H1 (cell line): ENCODE measurements around the gene ELF4. TPM values are rescaled to one million over a fixed set of nuclear protein-coding genes. Genes with fewer than 3 reads are reported as not detected.

Experiments used
- CTCF ChIA-PET: fragments of 300-600 bp; sonication (Branson Sonifier 250); formaldehyde crosslinking; loops from one replicate; lab custom pipeline; 2021; ENCODE audit not compliant: partially characterized antibody; lab: Charles Lee
- POLR2A ChIA-PET: fragments of 300-600 bp; sonication (Branson Sonifier 250); formaldehyde crosslinking; loops from one replicate; lab custom pipeline; 2021; ENCODE audit warnings: inconsistent platforms; ENCODE audit not compliant: partially characterized antibody; lab: Charles Lee
- DNase-seq, 2 experiments: peaks; one replicate each; pipeline versions ENCODE4 v3.0.0 to v3.0.0-alpha.2; 2010 to 2022; ENCODE audit warnings: low spot score in 2 of 2, low read depth in 1 of 2, mixed read lengths in 1 of 2
- FAIRE-seq: peaks from 2 replicates; lab custom pipeline; 2011; peaks lifted over from hg19 to GRCh38; lab: Jason Lieb, UNC
- H2AFZ ChIP-seq: 2 replicates; pipeline ENCODE4 v1.8.1; 2012; ENCODE audit warnings: low read length, inconsistent platforms
- H2AK5ac ChIP-seq: 2 replicates; pipeline ENCODE4 v1.6.1; 2013; ENCODE audit warnings: low read depth, low read length
- H2BK120ac ChIP-seq: replicated peaks from 2 replicates; pipeline ENCODE3; 2013; ENCODE audit warnings: low read depth, low read length, inconsistent platforms
- H2BK12ac ChIP-seq: 2 replicates; pipeline ENCODE4 v1.6.1; 2013; ENCODE audit warnings: low read depth, low read length
- H2BK15ac ChIP-seq: 2 replicates; pipeline ENCODE4 v1.6.1; 2013; ENCODE audit warnings: low read length
- H2BK20ac ChIP-seq: 2 replicates; pipeline ENCODE4 v1.6.1; 2013; ENCODE audit warnings: low read length
- H2BK5ac ChIP-seq: 2 replicates; pipeline ENCODE4 v1.6.1; 2013; ENCODE audit warnings: low read depth, low read length
- H3K14ac ChIP-seq: 2 replicates; pipeline ENCODE4 v1.6.1; 2013; ENCODE audit warnings: inconsistent platforms; ENCODE audit not compliant: insufficient read length
- H3K18ac ChIP-seq: 2 replicates; pipeline ENCODE4 v1.6.1; 2013; ENCODE audit warnings: low read length; ENCODE audit errors: extremely low read depth
- H3K23ac ChIP-seq: 2 replicates; pipeline ENCODE4 v1.6.1; 2013; ENCODE audit warnings: inconsistent platforms; ENCODE audit not compliant: insufficient read length
- H3K23me2 ChIP-seq: 2 replicates; pipeline ENCODE4 v1.6.1; 2013; ENCODE audit warnings: low read depth, low read length
- H3K27ac ChIP-seq: 2 replicates; pipeline ENCODE4 v1.6.1; 2011; ENCODE audit warnings: low read depth, low read length, inconsistent platforms
- H3K27me3 ChIP-seq, 4 experiments: replicated peaks in 1 of 4; 1 replicate in 1 of 4; 2 replicates in 3 of 4; pipeline versions ENCODE4 v1.6.1 to v1.8.1; 2011 to 2013; ENCODE audit warnings: low read length in 3 of 4, mild to moderate bottlenecking in 3 of 4, inconsistent platforms in 2 of 4, mixed read lengths in 2 of 4, moderate library complexity in 1 of 4; ENCODE audit not compliant: control insufficient read depth in 3 of 4, insufficient read depth in 3 of 4; ENCODE audit errors: extremely low read depth in 1 of 4
- H3K36me3 ChIP-seq, 4 experiments: 2 replicates each; pipeline versions ENCODE4 v1.6.1 to v1.8.1; 2011 to 2013; ENCODE audit warnings: mild to moderate bottlenecking in 4 of 4, low read length in 3 of 4, moderate library complexity in 2 of 4, control low read depth in 1 of 4, inconsistent platforms in 1 of 4; ENCODE audit not compliant: insufficient read depth in 4 of 4, control insufficient read depth in 2 of 4
- H3K4ac ChIP-seq: replicated peaks from 2 replicates; pipeline ENCODE3; 2013; ENCODE audit warnings: low read length, low read depth, mixed read lengths, inconsistent platforms; ENCODE audit not compliant: insufficient read length
- H3K4me1 ChIP-seq, 4 experiments: replicated peaks in 1 of 4; 1 replicate in 1 of 4; 2 replicates in 3 of 4; pipeline versions ENCODE4 v1.6.1 to v1.8.1; 2011 to 2013; ENCODE audit warnings: low read length in 3 of 4, inconsistent platforms in 2 of 4, mixed read lengths in 1 of 4; ENCODE audit not compliant: insufficient read depth in 4 of 4, control insufficient read depth in 3 of 4
- H3K4me2 ChIP-seq, 2 experiments: 2 replicates each; pipeline versions ENCODE4 v1.6.1 to v1.8.1; 2011 to 2013; ENCODE audit warnings: low read depth in 2 of 2, low read length in 2 of 2, control low read depth in 1 of 2, inconsistent platforms in 1 of 2, mild to moderate bottlenecking in 1 of 2; ENCODE audit not compliant: insufficient read depth in 1 of 2
- H3K4me3 ChIP-seq, 4 experiments: fragments of 200-600, 300-600 bp in 1 of 4; sonication (generic), shearing (Covaris generic), sonication (Bioruptor Twin) in 1 of 4; 2 replicates each; pipeline versions ENCODE4 v1.5.1 to v1.8.1; 2011 to 2016; ENCODE audit warnings: low read length in 4 of 4, low read depth in 3 of 4, control low read depth in 2 of 4, inconsistent platforms in 2 of 4, mild to moderate bottlenecking in 2 of 4, mixed read lengths in 1 of 4, moderate library complexity in 1 of 4; ENCODE audit not compliant: insufficient read depth in 2 of 4; ENCODE audit errors: extremely low read depth in 1 of 4
- H3K56ac ChIP-seq: replicated peaks from 2 replicates; pipeline ENCODE3; 2013; ENCODE audit warnings: low read depth, mild to moderate bottlenecking, mixed read lengths, low read length, inconsistent platforms; ENCODE audit not compliant: insufficient read length
- H3K79me1 ChIP-seq: 2 replicates; pipeline ENCODE4 v1.6.1; 2013; ENCODE audit warnings: low read depth, low read length, control low read depth
- H3K79me2 ChIP-seq, 2 experiments: 2 replicates each; pipeline versions ENCODE4 v1.6.1 to v1.8.1; 2012 to 2013; ENCODE audit warnings: low read length in 2 of 2, mild to moderate bottlenecking in 2 of 2, inconsistent platforms in 1 of 2; ENCODE audit not compliant: insufficient read depth in 2 of 2, control insufficient read depth in 1 of 2
- H3K9ac ChIP-seq, 4 experiments: replicated peaks in 1 of 4; 1 replicate in 1 of 4; 2 replicates in 3 of 4; pipeline versions ENCODE4 v1.6.1 to v1.8.1; 2011 to 2013; ENCODE audit warnings: low read depth in 3 of 4, low read length in 3 of 4, control low read depth in 2 of 4, mild to moderate bottlenecking in 2 of 4, moderate library complexity in 2 of 4, inconsistent platforms in 1 of 4; ENCODE audit errors: extremely low read depth in 1 of 4
- H3K9me3 ChIP-seq, 2 experiments: 2 replicates each; pipeline versions ENCODE4 v1.6.1 to v1.8.1; 2012 to 2013; ENCODE audit warnings: mild to moderate bottlenecking in 2 of 2, moderate library complexity in 2 of 2, control low read depth in 1 of 2, inconsistent platforms in 1 of 2, low read depth in 1 of 2, low read length in 1 of 2, mixed read lengths in 1 of 2; ENCODE audit not compliant: insufficient read depth in 2 of 2
- H4K20me1 ChIP-seq, 2 experiments: replicated peaks in 1 of 2; 2 replicates each; pipeline versions ENCODE3 to v1.8.1; 2011 to 2013; ENCODE audit warnings: inconsistent platforms in 2 of 2, low read length in 2 of 2, mild to moderate bottlenecking in 1 of 2; ENCODE audit not compliant: insufficient read depth in 2 of 2, control insufficient read depth in 1 of 2
- H4K5ac ChIP-seq: 2 replicates; pipeline ENCODE4 v1.6.1; 2013; ENCODE audit warnings: low read length, low read depth, mixed read lengths, inconsistent platforms; ENCODE audit not compliant: insufficient read length
- H4K8ac ChIP-seq: 2 replicates; pipeline ENCODE4 v1.8.0; 2013; ENCODE audit warnings: mild to moderate bottlenecking, moderate library complexity, low read length, inconsistent platforms; ENCODE audit not compliant: insufficient read depth; ENCODE audit errors: extremely low read depth
- H4K91ac ChIP-seq: replicated peaks from 2 replicates; pipeline ENCODE3; 2013; ENCODE audit warnings: low read length, mixed read lengths, inconsistent platforms; ENCODE audit not compliant: insufficient read length
- CEBPB ChIP-seq: IDR thresholded peaks from 2 replicates; pipeline ENCODE4 v1.6.1; 2012; ENCODE audit warnings: low read depth, low read length
- CTBP2 ChIP-seq: IDR thresholded peaks from 2 replicates; pipeline ENCODE4 v1.7.0; 2011; ENCODE audit warnings: borderline replicate concordance, mild to moderate bottlenecking, moderate library complexity, mixed read lengths, low read length; ENCODE audit not compliant: insufficient read depth, insufficient read length
- JUN ChIP-seq: IDR thresholded peaks from 2 replicates; pipeline ENCODE4 v1.6.1; 2011; ENCODE audit warnings: low read depth, mild to moderate bottlenecking, improper control_type of control experiment, low read length
- KDM5A ChIP-seq: fragments of 200-600 bp; IDR thresholded peaks from 2 replicates; pipeline ENCODE4 v1.7.1; 2012; ENCODE audit warnings: mild to moderate bottlenecking, low read length, inconsistent platforms, mixed read lengths
- PHF8 ChIP-seq: fragments of 200-600 bp; sonication (generic); conservative IDR thresholded peaks from 2 replicates; pipeline ENCODE4 v1.7.1; 2012; ENCODE audit warnings: low read depth, mild to moderate bottlenecking, inconsistent platforms, low read length, moderate library complexity
- RBBP5 ChIP-seq: IDR thresholded peaks from 2 replicates; pipeline ENCODE4 v1.7.1; 2012; ENCODE audit warnings: low read depth, mild to moderate bottlenecking, inconsistent platforms, low read length, moderate library complexity, borderline replicate concordance
- RNF2 ChIP-seq: fragments of 200-900, 300-1000 bp; sonication (generic); IDR thresholded peaks from 2 replicates; pipeline ENCODE4 v1.7.1; 2016; ENCODE audit warnings: borderline replicate concordance, low read depth, mild to moderate bottlenecking, antibody characterized with exemption, low read length; ENCODE audit not compliant: poor library complexity, severe bottlenecking; ENCODE audit errors: missing control alignments
- SIN3A ChIP-seq, 2 experiments: IDR thresholded peaks in 1 of 2; conservative IDR thresholded peaks in 1 of 2; 2 replicates each; pipeline ENCODE4 v1.6.1; 2011 to 2012; ENCODE audit warnings: low read length in 2 of 2, improper control_type of control experiment in 1 of 2, low read depth in 1 of 2, mild to moderate bottlenecking in 1 of 2
- WGBS, 2 experiments: shearing (Covaris generic) in 1 of 2; methylation state at CpG; one replicate each; pipeline versions ENCODE4 v1.1.6 to v1.1.7; 2013 to 2015; ENCODE audit warnings: low lambda C conversion rate in 2 of 2, mixed read lengths in 2 of 2, inconsistent platforms in 1 of 2, low coverage in 1 of 2, missing lambda C conversion rate in 1 of 2; ENCODE audit not compliant: insufficient replicate concordance in 2 of 2, insufficient coverage in 1 of 2, insufficient read length in 1 of 2; ENCODE audit errors: extremely low coverage in 1 of 2, missing lambda C conversion rate in 1 of 2; 5-methylcytosine and 5-hydroxymethylcytosine counted together
- polyA plus RNA-seq, 7 experiments: library from polyadenylated mRNA; depleted of rRNA in 3 of 7; stranded (reverse) in 5 of 7; unstranded in 2 of 7; fragments of >200 nt in 5 of 7; fragments of 200-250 nt in 2 of 7; gene quantifications; 1 replicate in 5 of 7; 2 replicates in 1 of 7; 4 replicates in 1 of 7; pipeline versions ENCODE4 v1.2.1 to v1.2.3, GENCODE V29; 2011 to 2013; ENCODE audit warnings: missing spikeins in 2 of 7, mixed read lengths in 2 of 7
- total RNA-seq: library from RNA; stranded (reverse); fragmentation: NEBNext Ultra II Directional; extraction: Animal tissue kit (Norgen Biotek cat#: 25700); gene quantifications from 2 replicates; pipeline ENCODE4 v1.2.1, GENCODE V29; 2021

The ELF4 gene
- total and polyA plus RNA-seq, 2 of the 8 experiments (the other 6 are each of a cell fraction or from before 2014, with no cell fraction given): 1.8 to 2.0 TPM

GRCh38 chrX:130027569-130027968 lies 82.7 kb downstream of the ELF4 start:
- no peaks in the 10 kb centered on the region for H3K27me3 ChIP-seq
- no peak overlapping the region for H2BK5ac ChIP-seq
- no peak overlapping the region for H2AFZ ChIP-seq
- WGBS, 2 experiments: 83% methylated on average over 4 of the region's 4 CpGs; no CpG with 5 or more reads in 1 of the 2 experiments
- no peaks in the 10 kb centered on the region for H3K9me3 ChIP-seq
- H3K14ac ChIP-seq: no peak overlapping the region
- no peaks in the 10 kb centered on the region for H3K79me2 ChIP-seq
- TF ChIP-seq KDM5A: no peak
- no peak for TF ChIP-seq SIN3A (conservative IDR thresholded peaks at IDR 0.05 in 1 of 2, IDR thresholded peaks at IDR 0.05 in 1 of 2; ENCODE audit: low read depth in 1 of 2, low read length in 2 of 2)
- no peak for TF ChIP-seq JUN
- no peak for TF ChIP-seq CTBP2
- no peak for TF ChIP-seq PHF8
- no peak for TF ChIP-seq RNF2
- no peak for TF ChIP-seq RBBP5
- no peak for TF ChIP-seq CEBPB
- TF ChIP-seq, all 59 proteins: peak for 0
- no peak for FAIRE-seq
- H3K4ac ChIP-seq: no peak overlapping the region
- H3K56ac ChIP-seq: no peak overlapping the region
- H2BK15ac ChIP-seq: no peak overlapping the region
- H3K23me2 ChIP-seq: no peaks in the 10 kb centered on the region
- H3K27ac ChIP-seq: no peak overlapping the region
- H2BK20ac ChIP-seq: no peak overlapping the region
- ChIA-PET CTCF (interaction anchor here (0.5 to 6.6 kb wide), 24 partner anchors 8 to 1108 kb away, joined by 3 to 77 read pairs (median 4); no protein-coding TSS in a partner anchor), POLR2A (interaction anchor here (0.6 to 0.8 kb wide), 2 partner anchors 97 to 102 kb away, joined by 3 read pairs; no protein-coding TSS in a partner anchor)
- no peak for DNase-seq
- H3K23ac ChIP-seq: no peak overlapping the region
- no peak overlapping the region for H3K4me2 ChIP-seq
- no peak overlapping the region for H4K5ac ChIP-seq
- H2BK12ac ChIP-seq: no peak overlapping the region
- no peak overlapping the region for H2AK5ac ChIP-seq
- H2BK120ac ChIP-seq: no peak overlapping the region
- H3K9ac ChIP-seq: no peak overlapping the region
- H3K18ac ChIP-seq: no peak overlapping the region
- no peak overlapping the region for H3K4me3 ChIP-seq
- no peaks in the 10 kb centered on the region for H3K79me1 ChIP-seq
- peaks cover 0 to 8% (median 3%) of the 10 kb centered on the region in 4 experiments; a peak in 4 of 7 replicates for H3K4me1 ChIP-seq
- no peak overlapping the region for H4K91ac ChIP-seq
- no peak overlapping the region for H4K8ac ChIP-seq
- peaks cover 0 to 2% of the 10 kb centered on the region in 2 experiments for H4K20me1 ChIP-seq
- peaks cover 0 to 7% (median 2%) of the 10 kb centered on the region in 4 experiments; a peak in 4 of 8 replicates for H3K36me3 ChIP-seq
